ENCODE results near the gene SPNS3.

Gene SPNS3

GRCh38 chr17:4511199-4511932 lies 77.6 kb downstream of the SPNS3 start:
- DNase-seq = no peak

GRCh38 chr17:4512156-4513112 lies 78.7 kb downstream of the SPNS3 start:
- no peak for DNase-seq

- no peak for DNase-seq
Observed at GRCh38 chr17:4513113-4514032, 79.6 kb downstream of the SPNS3 start.

GRCh38 chr17:4514206-4514605 lies 80.5 kb downstream of the SPNS3 start:
- DNase-seq = no peak

GRCh38 chr17:4514779-4515178 lies 81.0 kb downstream of the SPNS3 start:
- DNase-seq = no peak

- DNase-seq = no peak
Observed at GRCh38 chr17:4515501-4515900, 81.8 kb downstream of the SPNS3 start.

GRCh38 chr17:4516735-4517134 lies 83.0 kb downstream of the SPNS3 start:
- DNase-seq = no peak

- DNase-seq = no peak
Observed at GRCh38 chr17:4518901-4519300, 85.2 kb downstream of the SPNS3 start.

GRCh38 chr17:4519361-4519788 lies 85.6 kb downstream of the SPNS3 start:
- DNase-seq = no peak

- no peak for DNase-seq
Observed at GRCh38 chr17:4520060-4520893, 86.5 kb downstream of the SPNS3 start.

GRCh38 chr17:4520894-4521600 lies 87.3 kb downstream of the SPNS3 start:
- DNase-seq = no peak

GRCh38 chr17:4522661-4523060 lies 88.9 kb downstream of the SPNS3 start:
- no peak for DNase-seq

- DNase-seq = no peak
Observed at GRCh38 chr17:4523946-4524345, 90.2 kb downstream of the SPNS3 start.

- no peak for DNase-seq
Observed at GRCh38 chr17:4525691-4526397, 92.1 kb downstream of the SPNS3 start.

- DNase-seq = no peak
Observed at GRCh38 chr17:4527134-4527533, 93.4 kb downstream of the SPNS3 start.

- DNase-seq = no peak
Observed at GRCh38 chr17:4527566-4528125, 93.9 kb downstream of the SPNS3 start.

GRCh38 chr17:4529533-4530152 lies 95.9 kb downstream of the SPNS3 start:
- DNase-seq = no peak

- no peak for DNase-seq
Observed at GRCh38 chr17:4530799-4531730, 97.3 kb downstream of the SPNS3 start.

All from activated CD4-positive, alpha-beta T cell treated with anti-CD3 and anti-CD28 coated beads, Interleukin-2, Interleukin-6, amounts not matched to agents 100 ng/mL and 50 ng/mL, durations not matched to agents 16 hours and 8 hours (primary cell).